Cardiac fibroblast (primary cell): ENCODE results near the gene SLC9A5.
A peak's percentile ranks its signal among the peaks of the same experiment; 100 is the strongest.

Experiments used
- DNase-seq, 2 donors: peaks; one replicate each; pipeline versions ENCODE4 v3.0.0 to v3.0.0-alpha.2; 2010; ENCODE audit warnings: low read depth in 2 of 2
- H3K4me3 ChIP-seq, 2 donors: replicated peaks in 1 of 2; 1 replicate in 1 of 2; 2 replicates in 1 of 2; pipeline ENCODE4 v1.5.1; 2011; ENCODE audit warnings: low read depth in 2 of 2, low read length in 2 of 2, mild to moderate bottlenecking in 2 of 2, moderate library complexity in 1 of 2
- TF ChIP-seq, protein P1 (sequence below): IDR thresholded peaks from one replicate; pipeline ENCODE4 v1.5.1; 2011; ENCODE audit warnings: low read depth, mild to moderate bottlenecking, low read length, inconsistent platforms

The SLC9A5 gene

DNA sequence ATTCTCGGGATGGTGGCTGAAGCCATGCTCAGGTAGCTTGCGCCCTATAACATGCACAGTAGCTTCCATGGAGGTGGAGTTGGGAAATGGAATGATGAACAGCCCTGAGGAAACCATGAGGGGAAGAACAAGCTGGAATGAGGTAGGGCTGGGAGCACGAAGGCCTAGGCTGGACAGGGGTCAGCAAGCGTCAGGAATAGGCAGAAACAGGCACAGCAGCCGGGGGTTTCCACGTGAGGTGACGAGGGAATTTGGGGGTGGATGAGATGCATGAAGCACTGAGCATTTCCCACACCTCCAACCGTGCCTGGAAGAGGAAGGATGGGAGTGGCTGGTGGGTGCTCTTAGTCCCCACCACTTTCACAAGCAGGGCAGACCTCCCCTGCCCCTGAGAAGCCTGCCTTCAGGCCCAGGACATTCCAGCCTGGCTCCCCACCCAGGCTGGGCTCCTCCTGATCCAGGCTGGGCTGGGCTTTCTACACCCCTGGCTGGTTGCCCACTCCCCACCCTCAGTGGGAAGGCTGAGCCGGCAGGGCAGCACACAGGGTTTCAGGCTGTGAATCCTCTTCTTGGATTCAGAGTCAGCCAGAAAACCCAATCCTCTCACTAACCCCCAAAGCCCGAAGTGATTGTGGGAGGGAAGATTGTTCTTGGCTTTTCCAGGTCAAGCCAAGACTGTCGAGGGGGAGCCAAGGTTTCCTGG, 52.5 kb downstream of the SLC9A5 start:
- DNase-seq: peak in 1 of 2 donors; percentile 45
- H3K4me3 ChIP-seq: no peak overlapping the region
- TF ChIP-seq, protein P1, sequence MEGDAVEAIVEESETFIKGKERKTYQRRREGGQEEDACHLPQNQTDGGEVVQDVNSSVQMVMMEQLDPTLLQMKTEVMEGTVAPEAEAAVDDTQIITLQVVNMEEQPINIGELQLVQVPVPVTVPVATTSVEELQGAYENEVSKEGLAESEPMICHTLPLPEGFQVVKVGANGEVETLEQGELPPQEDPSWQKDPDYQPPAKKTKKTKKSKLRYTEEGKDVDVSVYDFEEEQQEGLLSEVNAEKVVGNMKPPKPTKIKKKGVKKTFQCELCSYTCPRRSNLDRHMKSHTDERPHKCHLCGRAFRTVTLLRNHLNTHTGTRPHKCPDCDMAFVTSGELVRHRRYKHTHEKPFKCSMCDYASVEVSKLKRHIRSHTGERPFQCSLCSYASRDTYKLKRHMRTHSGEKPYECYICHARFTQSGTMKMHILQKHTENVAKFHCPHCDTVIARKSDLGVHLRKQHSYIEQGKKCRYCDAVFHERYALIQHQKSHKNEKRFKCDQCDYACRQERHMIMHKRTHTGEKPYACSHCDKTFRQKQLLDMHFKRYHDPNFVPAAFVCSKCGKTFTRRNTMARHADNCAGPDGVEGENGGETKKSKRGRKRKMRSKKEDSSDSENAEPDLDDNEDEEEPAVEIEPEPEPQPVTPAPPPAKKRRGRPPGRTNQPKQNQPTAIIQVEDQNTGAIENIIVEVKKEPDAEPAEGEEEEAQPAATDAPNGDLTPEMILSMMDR: no peak

GRCh38 chr16:67302076-67302475, 53.3 kb downstream of the SLC9A5 start:
- no peak for DNase-seq
- H3K4me3 ChIP-seq: no peak overlapping the region
- TF ChIP-seq, protein P1: no peak

GRCh38 chr16:67302970-67303369, 54.2 kb downstream of the SLC9A5 start:
- no peak overlapping the region for H3K4me3 ChIP-seq
- TF ChIP-seq, protein P1: no peak
- DNase-seq: no peak

GRCh38 chr16:67304020-67304419, 55.2 kb downstream of the SLC9A5 start:
- H3K4me3 ChIP-seq: no peak overlapping the region
- TF ChIP-seq, protein P1: no peak
- DNase-seq: no peak

DNA sequence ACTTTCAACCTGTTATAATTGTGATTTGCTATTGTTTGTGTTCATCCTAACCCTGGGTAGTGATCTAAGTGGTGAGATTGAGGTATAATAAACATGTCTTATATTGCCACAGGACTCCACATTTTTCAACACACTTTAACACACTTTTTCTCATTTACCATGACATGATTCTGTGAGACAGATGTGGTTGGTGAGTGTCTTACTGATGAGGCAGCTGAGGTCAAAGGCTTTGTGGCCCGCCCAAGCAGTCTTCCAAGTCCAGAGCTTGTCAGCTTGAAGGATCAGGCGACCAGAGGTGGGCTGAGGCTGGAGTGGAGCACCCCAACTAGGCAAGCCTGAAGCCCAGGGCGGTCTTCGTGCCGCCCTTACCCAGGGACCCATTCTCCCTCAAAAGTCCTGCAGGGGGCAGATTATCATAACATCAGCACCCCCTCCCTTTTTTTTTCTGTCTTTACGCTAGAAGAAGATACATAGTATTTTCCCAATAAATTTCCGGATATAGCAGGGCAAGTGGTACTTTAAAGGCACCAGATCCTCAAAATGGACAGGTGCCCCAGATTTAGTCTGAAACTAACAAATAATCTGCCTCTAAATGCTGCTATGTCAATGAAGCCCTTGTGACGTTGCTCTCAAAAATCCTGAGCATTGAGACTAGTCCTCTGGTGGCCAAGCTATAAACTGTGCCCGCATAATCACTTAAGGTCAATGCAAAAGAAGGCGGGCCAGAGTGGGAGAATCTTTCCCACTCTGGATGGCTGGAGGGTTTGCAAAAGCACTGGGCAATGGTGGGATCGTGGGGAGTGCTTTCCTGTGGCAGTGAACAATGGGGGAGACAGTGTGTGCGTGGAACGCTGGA, 56.7 kb downstream of the SLC9A5 start:
- H3K4me3 ChIP-seq: no peak overlapping the region
- DNase-seq: no peak
- TF ChIP-seq, protein P1: no peak

GRCh38 chr16:67310561-67310960, 61.8 kb downstream of the SLC9A5 start:
- TF ChIP-seq, protein P1: no peak
- DNase-seq: no peak
- no peak overlapping the region for H3K4me3 ChIP-seq
